ENCODE results near the gene TTLL10. TPM values are rescaled to one million over a fixed set of nuclear protein-coding genes. Genes with fewer than 3 reads are reported as not detected.
A peak's percentile ranks its signal among the peaks of the same experiment; 100 is the strongest.
"Not testable (repeated sequence)": the region's sequence is repeated elsewhere in the genome, so short reads cannot be mapped to it uniquely, and the experiment has no call there.

The TTLL10 gene
- total RNA-seq, 1 donor from 2014 or later = not detected

GRCh38 chr1:1167841-1168450 lies 5.7 kb upstream of the TTLL10 start:
- intact Hi-C loops (cut with micrococcal nuclease) = no loop called here
- ATAC-seq (no peak), DNase-seq (peak; percentile 24)

DNA sequence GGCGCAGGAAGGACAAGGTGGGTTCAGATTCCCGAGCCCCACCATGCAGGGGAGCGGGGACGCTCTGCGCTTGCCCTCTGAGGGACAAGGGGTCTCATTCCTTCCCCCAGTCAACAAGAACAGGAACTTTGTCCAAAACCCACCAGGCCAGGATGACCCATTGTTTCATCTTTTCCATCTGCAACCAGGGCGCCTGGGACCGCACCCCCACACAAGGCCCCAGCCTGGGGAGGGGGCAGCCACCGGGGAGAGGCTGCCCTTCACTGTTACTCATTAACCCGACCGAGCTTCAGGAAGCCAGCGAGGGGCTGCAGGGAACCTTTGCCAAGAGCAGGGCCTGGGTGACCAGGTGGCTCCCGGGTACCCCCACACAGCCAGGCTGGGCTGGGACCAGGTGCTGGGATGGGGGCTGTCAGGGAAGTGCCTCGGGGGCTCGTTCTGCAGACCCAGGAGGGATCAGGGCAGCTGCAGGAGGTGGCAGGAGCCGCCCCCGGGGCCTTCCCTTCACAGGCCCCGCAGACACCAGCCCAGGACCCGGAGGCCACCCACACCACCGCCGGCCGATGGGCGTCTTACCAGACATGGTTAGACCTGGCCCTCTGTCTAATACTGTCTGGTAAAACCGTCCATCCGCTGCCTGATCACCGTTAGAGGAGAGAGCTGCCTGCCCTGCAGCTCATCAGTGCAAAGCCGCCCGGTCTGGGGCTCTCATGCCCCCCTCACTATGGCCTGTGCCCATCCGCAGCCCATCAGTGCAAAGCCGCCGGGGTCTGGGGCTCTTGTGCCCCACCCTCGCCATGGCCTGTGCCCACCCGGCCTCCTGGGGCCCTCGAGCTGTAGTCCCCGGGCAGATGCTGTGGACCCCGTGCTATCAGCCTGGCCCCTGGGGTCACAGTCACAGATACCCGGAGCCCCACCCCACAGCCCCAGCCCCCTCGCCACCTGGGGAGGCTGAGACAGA lies 4.9 kb upstream of the TTLL10 start:
- intact Hi-C loops (cut with micrococcal nuclease) = no loop called here
- ATAC-seq (no peak), DNase-seq (peak; percentile 21)

DNA sequence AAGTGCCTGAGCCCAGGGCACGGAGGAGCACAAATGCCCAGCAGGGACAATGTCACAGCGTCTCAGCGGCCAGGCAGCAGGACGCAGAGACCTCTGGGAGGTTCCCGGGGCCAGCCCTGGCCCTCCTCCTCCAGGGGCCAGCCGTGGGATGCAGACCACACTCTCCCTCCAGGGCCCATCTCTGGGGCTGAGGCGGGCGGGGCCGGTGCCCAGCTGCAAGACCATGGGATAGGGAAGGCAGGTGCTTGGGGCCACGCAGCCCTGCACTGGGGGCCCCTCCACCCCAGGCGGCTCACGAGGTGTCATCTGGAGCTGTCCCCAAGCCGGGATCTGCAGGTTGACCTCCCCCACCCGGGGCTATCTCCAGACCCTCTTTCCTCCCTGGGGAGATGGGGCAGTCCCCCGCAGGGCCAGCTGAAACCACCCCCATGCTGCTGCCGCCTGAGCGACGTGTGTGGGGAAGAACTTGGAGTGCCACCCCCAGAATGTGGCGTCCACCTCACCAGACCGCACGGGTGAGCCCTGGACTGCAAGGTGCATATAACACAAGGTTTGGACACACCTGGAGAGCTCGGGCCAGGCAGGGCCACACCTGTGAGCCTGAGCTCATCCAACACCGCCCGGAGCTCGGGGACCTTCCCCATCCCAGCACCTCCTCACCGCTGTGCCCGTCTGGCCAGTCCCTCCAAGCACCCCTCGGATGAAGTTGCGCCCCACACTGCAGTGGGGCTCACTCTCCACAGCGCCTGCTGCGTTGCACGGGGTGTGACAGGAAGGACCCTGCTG lies 4.1 kb upstream of the TTLL10 start:
- ATAC-seq (no peak), DNase-seq (peak; percentile 11)
- intact Hi-C loops (cut with micrococcal nuclease) = no loop called here

DNA sequence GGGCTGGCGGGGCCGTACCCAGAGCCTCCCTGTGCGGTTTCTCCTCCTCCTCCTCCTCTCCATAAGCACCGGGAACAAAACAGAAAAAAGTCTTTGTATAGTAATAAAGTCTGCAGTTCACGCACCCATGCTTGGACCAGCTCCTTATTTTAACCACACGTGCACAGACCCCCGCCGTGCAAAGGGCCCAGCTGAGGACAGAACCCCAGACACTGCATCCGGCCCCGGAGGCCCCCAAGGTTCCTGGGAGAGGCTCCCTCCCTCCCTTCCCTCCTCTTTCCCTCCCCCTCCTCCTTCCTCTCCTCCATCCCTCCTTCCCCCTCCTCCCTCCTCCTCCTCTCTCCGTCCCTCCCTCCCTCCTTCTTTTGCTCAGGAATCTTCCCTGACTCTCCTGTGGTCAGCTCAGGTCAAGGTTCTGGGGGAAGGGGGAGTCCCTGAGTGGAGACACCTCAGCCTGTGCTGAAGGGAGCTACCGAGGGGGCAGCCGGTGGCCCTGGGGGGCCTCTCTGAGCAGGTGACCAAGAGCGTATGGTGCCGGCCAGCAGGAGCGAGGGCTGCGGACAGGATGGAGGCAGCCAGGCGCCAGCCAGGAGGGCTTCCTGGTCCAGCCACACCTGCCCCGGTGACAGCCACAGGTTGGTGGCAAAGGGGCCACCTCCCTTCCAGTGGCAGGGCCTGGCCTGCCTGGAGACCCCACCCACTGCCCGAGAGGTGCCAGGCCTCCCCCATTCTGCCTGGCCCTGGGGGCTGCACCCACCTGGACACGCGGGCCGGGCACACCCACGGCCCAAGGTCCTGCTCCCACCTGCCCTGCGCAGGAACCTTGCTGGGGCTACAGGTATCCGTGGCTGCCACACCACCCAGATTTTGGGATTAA lies 3.2 kb upstream of the TTLL10 start:
- intact Hi-C loops (cut with micrococcal nuclease) = no loop called here
- peak; percentile 22 for DNase-seq
- ATAC-seq = no peak

- intact Hi-C loops (cut with micrococcal nuclease) = no loop called here
- ATAC-seq (no peak), DNase-seq (peak; percentile 15)
These were observed 2.5 kb upstream of the TTLL10 start for GRCh38 chr1:1171161-1171545.

GRCh38 chr1:1171546-1172340 lies 1.9 kb upstream of the TTLL10 start:
- DNase-seq (peak; percentile 20), ATAC-seq (no peak)
- intact Hi-C loops (cut with micrococcal nuclease) = no loop called here

GRCh38 chr1:1173061-1173792 lies 453 bp upstream of the TTLL10 start:
- ATAC-seq = no peak
- peak; percentile 12 for DNase-seq
- intact Hi-C loops (cut with micrococcal nuclease) = no loop called here

- ATAC-seq (no peak), DNase-seq (peak; percentile 21)
- intact Hi-C loops (cut with micrococcal nuclease) = no loop called here
These were observed 1.8 kb downstream of the TTLL10 start for GRCh38 chr1:1175221-1176062.

- ATAC-seq; DNase-seq; intact Hi-C loops (cut with micrococcal nuclease): not testable (repeated sequence)
These were observed 2.5 kb downstream of the TTLL10 start for GRCh38 chr1:1176063-1176761.

GRCh38 chr1:1176931-1177330 lies 3.3 kb downstream of the TTLL10 start:
- DNase-seq = no peak
- ATAC-seq = no peak
- intact Hi-C loops (cut with micrococcal nuclease) = no loop called here

DNA sequence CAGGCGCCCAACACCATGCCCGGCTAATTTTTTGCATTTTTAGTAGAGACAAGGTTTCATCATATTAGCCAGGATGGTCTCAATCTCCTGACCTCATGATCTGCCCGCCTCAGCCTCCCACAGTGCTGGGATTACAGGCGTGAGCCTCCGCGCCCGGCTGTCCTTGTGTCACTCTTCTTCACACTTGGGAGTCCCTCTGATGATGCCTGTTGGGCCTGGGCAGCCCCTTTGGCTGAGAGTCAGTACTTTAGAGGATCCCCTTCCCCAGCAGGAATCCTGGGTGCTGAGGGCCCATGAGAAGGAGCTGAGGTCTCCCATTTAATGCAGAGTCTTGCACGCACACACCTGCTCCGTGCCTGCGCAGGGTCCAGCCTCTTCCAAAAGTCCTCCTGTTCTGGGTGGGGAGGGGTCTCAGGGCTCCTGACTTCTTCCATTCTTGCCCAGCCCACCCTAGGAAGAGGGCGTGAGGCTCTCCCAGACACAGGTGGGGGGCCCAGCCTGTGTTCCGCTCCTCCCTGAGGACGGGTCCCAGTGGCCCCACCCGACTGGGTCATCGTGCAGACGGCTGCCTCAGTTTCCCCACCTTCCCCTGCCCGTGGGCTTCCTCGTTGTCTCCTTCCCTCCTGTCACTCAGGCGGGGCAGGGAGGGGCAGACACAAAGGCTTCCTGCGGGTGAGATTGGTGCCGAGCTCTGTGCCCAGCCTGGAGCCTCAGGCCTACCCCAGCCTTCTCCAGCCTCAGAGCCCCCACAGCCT lies 3.9 kb downstream of the TTLL10 start:
- intact Hi-C loops (cut with micrococcal nuclease) = no loop called here
- DNase-seq (peak; percentile 7), ATAC-seq (no peak)

DNA sequence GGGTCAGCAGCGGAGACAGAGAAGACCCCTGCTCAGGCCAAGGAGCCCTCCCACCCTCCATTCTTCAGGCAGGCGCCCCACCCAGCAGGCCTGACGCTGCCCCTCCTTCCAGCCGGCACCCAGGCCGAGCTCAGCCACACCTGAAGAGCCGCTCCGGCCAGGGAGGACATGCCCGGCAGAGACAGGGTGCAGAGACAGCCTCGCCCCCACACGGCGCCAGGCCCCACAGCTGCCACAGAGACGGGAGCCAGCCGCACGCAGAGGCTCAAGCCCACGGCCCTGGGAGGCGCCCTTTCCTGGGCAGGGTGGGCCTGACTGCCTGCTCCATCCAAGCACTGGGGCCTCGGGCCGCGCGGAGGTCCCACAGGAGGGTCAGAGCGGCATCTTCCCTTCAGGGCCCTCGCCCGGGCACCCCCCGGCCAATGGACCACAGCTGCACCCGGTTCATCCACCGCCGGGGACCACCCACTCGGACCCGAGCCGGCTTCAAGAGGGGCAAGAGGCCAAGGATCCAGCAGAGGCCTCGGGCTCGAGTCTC lies 5.2 kb downstream of the TTLL10 start:
- intact Hi-C loops (cut with micrococcal nuclease) = no loop called here
- DNase-seq = peak; percentile 21
- ATAC-seq = no peak

DNA sequence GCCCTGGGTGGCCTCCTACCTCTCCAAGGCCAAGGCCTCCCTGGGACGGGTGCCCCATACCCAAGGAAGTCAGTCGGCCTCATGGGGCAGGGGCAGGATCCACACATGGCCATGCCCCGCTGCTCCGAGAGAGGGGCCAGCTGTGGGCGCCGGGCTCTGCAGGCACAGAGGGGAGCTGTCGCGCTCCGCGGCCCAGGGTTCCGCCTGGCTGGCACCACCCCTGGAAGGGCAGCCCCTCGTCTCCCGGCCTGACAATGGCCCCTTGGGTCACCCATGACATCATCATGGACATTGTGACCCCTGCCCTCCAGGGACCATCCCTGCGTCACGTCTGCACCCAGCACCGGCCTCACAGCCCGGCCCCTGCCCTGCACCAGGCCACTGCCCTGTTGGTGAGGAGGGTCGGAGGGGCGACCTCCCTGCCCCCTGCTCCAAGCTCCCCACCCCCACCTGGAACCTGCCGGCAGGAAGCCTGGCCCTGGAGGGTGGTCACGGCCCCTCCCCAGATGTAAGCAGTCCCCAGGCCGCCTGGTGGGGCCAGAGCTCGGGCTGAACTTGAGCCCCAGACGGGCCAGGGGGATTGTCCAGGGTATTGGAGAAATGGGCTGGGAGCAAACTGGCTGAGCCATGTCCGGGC lies 5.8 kb downstream of the TTLL10 start:
- ATAC-seq (no peak), DNase-seq (peak; percentile 27)
- intact Hi-C loops (cut with micrococcal nuclease) = no loop called here

GRCh38 chr1:1179983-1180861 lies 6.5 kb downstream of the TTLL10 start:
- DNase-seq = peak; percentile 29
- no peak for ATAC-seq

More at GRCh38 chr1:1179983-1180861, 6.5 kb downstream of the TTLL10 start:
- intact Hi-C loops (cut with micrococcal nuclease) = no loop called here

All from left ventricle myocardium superior (tissue), 1 donor.